Activated CD8-positive, alpha-beta memory T cell treated with anti-CD3 and anti-CD28 coated beads, Interleukin-2, amount 50 U/mL, for 1 hour (primary cell): ENCODE results near the gene CHCHD5.
"Not testable (repeated sequence)": the region's sequence is repeated elsewhere in the genome, so short reads cannot be mapped to it uniquely, and the experiment has no call there.

Experiments used
- DNase-seq: peaks from one replicate; pipeline ENCODE4 v3.0.0-alpha.2; 2020; ENCODE audit errors: extremely low read depth

The CHCHD5 gene, protein sequence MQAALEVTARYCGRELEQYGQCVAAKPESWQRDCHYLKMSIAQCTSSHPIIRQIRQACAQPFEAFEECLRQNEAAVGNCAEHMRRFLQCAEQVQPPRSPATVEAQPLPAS

DNA sequence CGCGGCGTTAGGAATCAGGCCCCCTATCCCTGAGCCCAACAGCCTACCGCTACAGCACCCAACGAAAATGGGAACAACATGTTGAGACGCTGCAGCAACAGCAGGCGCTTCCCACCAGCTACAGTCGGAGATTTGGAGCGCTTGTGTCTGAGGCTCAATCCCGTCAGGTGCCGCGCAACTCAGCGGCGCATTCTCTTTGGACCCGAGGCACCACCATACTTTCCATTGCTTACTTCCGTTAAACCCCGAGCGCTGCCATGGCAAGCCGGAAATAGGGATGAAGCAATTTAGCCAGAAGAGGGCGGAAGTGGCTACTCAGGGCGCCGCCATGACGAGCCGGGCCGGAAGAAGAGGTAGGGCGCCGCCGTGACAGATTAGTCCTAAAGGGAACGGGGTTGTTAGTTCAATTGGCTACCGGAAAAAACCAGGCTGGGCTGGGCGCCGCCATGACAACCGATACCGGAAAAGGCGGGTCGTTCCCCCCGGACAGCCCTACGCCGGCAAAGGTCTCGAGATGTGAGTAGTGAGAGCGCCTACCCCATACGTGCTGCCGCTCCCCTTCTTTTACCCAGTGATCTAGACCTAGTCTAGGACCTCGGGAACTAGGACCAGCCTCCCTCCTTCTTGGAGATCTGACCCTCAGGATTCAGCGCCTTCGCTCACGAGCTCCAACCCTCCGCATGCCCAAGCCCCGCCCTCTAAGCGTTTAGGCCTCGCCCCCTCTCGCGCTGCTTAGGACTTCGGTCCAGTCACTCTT lies at the start of gene CHCHD5:
CHCHD5 (plus strand) TSS at position 476 of the 757 bp plus-strand sequence; CDS start at position 515, 39 bp downstream.
- DNase-seq: peak; percentile 85

DNA sequence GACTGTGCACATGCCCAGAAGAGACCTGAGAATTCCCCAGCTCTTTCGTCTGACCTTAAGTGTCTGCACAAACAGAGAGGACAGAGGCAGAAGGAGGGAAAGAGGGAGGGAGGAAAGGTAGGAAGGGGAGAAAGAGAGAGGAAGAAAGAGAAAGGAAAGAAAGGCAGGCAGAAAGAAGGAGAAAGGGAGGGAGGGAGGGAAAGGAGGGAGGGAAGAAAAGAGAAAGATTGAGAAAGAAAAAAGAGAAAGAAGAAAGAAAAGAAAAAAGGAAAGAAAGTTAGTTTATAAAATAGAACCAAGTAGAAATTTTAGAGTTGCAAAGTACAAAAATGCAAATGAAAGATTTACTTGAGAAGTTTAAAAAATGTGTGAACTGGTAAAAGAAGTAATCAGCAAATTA lies 49.6 kb upstream of the CHCHD5 start:
- DNase-seq: no peak

DNA sequence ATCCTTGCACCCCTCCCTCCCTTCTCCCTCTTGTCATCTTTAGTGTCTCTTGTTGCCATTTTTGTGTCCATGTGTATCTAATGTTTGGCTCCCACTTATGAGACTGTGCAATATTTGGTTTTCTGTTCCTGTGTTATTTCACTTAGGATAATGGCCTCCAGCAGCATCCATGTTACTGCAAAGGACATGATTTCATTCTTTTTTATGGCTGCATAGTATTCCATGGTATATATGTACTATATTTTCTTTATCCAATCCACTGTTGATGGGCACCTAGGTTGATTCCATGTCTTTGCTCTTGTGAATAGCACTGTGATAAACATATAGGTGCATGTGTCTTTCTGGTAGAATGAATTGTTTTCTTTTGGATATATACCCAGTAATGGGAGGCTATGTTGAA lies 47.7 kb upstream of the CHCHD5 start:
- DNase-seq: not testable (repeated sequence)

DNA sequence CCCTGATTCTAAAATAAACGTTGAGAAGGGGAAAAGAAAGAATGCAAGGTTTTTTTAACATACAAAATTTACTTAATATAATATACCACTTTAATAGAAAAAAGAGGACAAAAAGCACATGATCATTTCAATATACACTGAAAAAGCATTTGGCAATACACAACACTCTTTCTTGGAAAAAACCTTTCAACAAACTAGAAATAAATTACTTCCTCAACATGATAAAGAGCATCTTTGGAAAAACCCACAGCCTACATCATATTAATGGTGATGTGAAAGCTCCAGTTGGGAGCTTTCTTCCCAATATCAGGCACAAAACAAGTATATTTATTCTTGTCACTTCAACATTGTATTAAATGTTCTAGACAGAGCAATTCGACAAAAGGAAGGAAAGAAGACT lies 45.1 kb upstream of the CHCHD5 start:
- no peak for DNase-seq

DNA sequence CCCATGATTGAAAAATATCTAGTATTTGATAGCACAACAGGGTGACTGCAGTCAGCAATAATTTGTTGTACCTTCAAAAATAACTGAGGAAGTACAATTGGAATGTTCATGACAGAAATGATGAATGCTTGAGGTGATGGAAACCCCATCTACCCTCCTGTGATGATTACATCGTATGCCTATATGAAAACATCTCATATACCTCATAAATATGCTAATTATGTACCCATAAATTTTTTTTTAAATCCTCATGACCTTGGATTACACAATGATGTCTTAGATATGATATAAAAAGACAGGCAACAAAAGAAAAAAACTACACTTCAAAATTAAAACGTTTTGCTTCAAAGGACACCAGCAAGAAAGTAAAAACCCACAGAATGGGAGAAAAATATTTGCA lies 43.5 kb upstream of the CHCHD5 start:
- DNase-seq: no peak

DNA sequence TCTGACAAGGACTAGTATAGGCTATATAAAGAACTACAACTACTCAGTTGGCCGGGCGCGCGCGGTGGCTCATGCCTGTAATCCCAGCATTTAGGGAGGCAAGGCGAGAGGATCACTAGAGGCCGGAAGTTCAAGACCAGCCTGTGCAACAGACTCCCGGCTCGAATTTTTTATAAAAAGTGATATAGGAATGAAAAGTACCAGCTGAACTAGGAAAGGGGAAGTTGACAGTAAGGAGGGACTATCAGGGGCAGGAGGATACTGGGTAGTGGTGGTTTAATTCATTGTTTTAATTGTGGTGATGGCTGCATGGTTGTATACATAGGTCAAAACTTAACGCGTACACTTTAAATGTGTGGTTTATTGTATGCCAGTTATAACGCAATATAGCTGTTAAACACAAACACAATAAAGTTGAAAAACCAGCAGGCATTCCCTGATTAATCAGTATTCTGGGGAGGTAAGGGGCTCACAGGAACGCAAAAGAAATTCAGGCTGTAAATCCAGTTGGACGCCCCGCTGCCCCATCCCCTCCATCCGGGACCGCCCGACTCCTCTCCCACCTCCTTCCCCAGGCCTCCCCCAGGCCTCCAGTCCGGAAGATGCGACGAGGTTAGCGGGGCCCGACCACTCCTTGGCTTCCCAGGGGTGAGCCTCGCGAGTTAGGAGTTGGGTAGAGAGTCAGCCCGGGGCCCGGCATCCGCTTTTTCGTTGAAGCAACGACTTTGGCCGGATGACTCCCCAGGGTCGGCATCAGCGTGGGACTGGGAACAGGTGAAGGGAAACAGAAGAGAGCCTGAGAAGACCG lies 42.9 kb upstream of the CHCHD5 start:
- DNase-seq: no peak

DNA sequence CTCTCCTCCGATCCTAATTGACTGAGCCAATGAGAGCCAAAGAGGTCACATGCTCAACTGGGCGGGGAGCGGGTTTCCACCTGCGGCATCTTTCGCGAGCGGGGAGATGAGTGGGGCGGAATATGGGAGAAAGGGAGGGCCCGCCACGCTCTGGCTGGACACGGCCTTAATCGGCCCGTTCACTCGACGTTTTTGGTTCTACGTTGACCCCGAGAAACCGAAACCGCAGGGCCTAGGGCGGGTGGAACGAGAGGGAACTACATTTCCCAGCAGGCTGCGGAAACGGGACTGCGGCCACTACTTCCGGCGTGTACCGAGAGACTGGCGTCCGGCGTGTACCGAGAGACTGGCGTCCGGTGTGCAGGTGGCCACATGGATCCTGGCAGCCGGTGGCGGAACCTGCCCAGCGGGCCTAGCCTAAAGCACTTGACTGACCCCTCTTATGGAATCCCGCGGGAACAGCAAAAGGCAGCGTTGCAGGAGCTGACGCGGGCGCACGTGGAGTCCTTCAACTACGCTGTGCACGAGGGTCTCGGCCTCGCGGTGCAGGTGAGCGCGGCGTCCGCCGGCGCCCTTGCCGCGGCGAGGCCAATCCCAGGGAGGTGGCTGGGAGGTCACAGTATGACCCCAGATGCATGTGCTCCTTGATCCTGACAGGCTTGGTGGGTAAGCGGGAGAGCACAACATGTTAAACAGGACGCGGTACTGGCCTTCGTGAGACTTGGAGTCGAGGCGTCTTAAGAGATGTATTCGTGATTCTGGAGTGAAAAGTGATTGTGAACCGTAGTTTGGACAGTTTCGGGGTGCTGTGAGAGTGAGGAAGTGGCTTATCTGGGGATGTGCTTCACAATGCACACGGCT lies 42.1 kb upstream of the CHCHD5 start, which contains the start of gene POLR1B:
POLR1B (plus strand) TSS at position 343 of the 861 bp plus-strand sequence; CDS start at position 373, 30 bp downstream.
- peak; percentile 36 for DNase-seq

DNA sequence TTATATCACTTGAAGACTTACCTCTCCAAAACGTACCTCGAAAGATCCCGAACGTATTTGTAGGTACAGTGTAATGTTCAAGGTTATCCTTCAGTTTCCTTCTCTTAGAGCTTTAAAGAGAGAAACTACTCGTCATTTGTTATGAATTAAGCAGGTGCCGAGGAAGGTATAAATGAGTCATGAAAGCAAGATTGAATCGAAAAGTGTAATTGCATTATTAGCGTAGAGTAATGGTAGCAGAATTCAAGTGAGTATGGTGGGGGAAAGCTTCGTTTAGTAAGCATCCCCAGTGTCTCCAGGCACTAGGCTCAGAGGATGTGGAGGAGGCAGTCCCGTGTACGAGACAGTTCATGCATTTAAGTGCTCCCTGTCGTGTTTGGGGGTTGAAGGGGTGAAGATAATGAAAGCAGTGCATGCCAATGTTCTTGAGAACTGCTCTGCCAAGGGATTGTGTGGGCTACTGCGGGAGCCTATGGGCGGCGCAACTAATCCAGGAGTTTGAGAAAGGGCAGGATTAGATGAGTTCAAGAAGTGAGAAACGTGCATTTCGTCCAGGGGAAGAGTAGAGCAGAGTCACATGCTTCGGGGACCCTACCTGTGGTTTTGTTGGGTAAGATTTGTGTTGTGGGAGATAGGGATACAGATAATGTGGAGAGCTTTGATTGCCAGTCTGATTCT lies 41.3 kb upstream of the CHCHD5 start:
- no peak for DNase-seq

DNA sequence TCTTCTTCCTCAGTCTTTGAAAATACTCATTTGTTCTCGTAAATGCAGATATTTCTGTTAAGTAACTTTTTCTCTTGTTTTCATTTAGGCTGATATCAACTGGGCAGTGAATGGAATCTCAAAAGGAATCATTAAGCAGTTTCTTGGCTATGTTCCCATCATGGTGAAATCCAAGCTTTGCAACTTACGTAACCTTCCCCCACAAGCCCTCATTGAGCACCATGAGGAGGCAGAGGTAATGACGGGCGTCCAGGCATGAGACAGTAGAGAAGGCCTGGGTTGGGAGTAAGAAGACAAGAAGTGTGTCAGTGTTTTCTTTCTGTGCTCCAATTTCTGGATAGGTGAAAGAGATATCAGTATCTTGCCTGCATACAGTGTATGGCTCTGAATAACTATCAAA lies 37.1 kb upstream of the CHCHD5 start:
- DNase-seq: no peak

DNA sequence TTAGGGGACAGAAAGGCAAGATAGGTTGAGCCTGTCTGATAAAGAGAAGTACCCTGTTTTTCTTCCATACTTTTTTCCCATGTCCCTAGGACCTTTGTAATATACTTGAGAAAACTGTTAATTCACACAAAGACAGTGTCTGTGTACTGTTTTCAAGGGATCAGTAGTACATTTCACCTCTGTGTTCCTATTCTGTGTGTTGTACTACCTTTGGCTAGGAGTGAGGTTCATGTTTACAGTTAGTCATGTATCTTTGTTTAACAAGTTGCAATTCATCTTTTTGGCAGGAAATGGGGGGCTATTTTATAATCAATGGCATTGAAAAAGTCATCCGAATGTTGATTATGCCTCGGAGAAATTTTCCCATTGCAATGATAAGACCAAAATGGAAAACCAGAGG lies 35.4 kb upstream of the CHCHD5 start:
- DNase-seq: no peak

DNA sequence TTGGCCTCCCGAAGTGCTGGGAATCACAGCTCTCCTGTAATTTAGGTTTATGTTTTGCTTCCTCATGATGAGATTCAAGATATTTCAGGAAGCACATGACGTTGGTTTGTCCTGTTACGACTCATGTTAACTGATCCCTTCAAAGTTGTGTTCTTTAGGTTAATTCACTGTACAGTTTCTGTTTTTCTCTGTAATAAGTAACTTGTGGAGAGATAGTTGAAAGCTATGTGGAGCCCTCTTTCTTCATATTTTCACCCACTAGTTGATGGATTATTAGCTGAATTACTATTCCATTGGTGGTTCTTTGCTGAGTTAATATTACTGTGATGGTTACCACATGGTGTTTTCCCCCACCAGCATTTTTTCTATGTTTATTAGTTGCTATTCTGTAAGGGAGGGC lies 18.3 kb upstream of the CHCHD5 start:
- DNase-seq: no peak

DNA sequence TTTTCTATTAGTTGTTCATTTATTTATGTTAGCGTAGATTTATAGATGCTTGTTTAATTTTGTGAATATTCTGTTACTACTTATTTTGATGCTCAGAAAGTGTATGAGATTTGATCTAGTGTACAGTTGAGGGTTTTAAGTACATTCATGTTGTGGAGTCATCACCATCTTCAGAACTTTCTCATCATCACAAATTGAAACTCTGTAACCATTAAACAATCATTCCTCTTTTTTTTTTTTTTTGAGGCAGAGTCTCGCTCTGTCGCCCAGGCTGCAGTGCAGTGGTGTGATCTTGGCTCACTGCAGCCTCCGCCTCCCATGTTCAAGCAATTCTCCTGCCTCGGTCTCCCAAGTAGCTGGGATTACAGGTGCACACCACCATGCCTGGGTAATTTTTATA lies 17.9 kb upstream of the CHCHD5 start:
- not testable (repeated sequence) for DNase-seq

DNA sequence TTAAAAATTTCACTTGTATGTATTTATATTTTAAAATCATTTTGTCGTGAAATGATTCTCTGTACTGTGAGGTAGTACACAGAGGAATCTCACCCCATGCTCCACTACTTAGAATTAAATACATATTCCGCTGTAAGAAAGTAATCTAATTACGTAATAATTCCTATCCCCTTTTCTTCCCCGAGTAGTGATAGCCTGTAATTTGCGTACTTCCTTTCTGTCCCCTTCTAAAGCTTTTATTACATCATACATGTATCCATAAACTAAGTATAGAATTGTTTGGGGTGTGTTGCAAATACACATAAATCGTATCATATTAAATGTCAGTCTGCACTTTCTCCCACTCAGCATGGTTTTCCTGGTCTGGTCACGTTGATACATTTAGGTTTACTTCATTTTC lies 12.4 kb upstream of the CHCHD5 start:
- no peak for DNase-seq

DNA sequence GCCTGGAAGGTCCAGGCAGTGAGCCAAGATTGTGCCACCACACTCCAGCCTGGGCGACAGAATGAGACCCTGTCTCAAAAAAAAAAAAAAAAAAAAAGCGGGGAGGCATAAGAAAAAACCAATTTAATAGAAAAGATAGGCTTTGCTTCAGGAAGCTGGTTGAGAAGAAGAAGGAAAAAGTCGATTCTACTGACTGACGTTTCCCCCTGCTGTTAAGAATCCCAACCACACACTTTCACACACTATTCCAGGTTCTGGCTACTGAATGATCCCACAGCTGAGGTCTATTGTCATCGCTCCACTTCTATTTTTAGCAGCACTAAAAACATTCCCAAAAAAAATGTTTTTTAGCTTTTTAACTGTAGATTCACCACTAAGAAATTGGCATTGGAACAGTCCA lies 6.7 kb upstream of the CHCHD5 start:
- no peak for DNase-seq

DNA sequence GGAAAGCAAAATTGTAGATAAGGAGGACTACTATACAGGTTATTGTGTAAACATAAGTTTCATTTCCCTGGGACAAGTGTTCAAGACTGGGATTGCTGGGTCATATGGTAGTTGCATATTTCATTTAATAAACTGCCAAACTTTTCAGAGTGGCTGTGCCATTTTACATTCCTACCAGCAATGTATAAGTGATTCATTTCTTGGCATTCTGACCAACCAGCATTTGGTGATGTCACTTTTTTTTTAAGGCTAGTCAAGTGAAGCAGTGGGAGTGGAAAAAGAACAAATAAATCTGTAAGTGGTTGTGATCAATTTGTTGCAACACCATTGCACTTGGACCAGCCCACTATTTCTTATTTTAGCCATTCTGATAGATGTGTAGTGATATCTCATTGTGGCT lies 5.2 kb upstream of the CHCHD5 start:
- DNase-seq: no peak

DNA sequence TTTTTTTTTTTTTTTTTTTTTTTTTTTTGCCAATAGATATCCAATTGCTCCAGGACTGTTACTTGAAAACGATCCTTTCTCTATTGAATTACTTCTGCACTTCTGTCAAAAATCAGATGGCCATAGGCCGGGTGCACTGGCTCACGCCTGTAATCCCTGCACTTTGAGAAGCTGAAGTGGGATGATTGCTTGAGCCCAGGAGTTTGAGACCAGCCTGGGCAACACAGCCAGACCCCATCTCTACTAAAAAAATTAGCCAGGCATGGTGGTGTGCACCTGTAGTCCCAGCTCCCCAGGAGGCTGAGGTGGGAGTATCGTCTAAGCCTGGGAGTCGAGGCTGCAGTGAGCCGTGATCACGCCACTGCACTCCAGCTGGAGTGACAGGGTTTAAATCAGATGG lies 4.3 kb upstream of the CHCHD5 start:
- DNase-seq: no peak

DNA sequence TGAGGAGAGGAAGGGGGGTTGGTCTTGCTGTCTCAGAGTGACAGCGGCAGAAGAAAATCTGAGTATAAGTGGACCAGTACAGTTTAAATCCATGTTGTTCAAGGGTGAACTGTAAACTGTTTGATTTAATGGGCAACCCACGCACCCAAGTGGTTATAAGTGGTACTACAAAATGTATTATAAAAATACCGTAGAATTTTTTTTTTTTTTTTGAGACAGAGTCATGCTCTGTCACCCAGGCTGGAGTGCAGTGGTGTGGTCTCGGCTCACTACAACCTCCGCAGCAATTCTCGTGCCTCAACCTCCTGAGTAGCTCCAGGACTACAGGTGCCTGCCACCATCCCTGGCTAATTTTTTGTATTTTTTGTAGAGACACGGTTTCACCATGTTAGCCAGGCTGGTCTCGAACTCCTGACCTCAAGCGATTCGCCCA lies 2.1 kb upstream of the CHCHD5 start:
- DNase-seq: peak; percentile 7

DNA sequence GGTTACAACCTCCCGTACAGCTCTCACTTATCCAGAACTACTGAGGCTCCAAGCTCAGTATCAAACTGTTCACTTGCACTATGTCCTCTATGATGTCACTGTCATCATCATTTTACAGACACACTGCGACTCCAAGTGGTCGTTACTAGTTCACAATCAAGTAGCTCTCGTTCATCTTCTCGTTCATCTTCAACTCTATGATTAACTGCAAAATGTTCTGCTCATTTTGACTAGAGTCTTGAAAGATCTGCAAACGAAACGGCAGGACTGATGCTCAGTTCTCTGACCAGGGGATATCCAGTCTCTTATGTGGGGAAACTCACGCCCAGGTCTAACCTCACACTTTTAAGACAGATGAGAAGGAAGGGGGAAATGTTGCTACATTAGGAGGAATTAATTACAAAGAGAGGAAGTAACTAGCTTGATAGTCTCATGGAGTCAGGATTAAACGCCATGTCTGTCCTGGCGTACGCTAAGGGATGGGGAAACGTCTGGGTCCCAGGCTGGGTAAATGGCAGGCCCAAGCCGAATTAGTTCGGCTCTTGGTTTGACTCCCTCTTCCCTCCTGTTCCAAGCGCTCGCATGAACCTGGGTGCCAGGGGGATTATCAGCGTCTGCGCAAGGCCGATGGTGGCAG lies 794 bp upstream of the CHCHD5 start:
- DNase-seq: no peak

DNA sequence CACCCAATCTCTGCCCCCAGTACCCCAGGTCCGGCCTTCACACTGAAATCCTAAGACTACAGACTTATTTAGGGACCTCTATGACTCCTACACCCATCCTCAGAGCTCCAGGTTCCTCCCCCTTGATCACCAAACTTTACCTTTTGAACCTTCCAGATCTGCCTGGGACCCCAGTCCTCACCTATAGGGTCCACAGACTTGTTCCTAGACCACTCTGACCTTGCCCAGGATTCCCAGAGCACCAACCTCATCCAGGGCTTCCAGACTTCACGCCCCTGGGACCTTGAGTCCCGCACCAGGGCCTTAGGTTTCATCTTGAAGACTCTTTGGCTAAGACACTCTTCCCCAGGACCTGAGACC lies 462 bp downstream of the CHCHD5 start:
- no peak for DNase-seq

DNA sequence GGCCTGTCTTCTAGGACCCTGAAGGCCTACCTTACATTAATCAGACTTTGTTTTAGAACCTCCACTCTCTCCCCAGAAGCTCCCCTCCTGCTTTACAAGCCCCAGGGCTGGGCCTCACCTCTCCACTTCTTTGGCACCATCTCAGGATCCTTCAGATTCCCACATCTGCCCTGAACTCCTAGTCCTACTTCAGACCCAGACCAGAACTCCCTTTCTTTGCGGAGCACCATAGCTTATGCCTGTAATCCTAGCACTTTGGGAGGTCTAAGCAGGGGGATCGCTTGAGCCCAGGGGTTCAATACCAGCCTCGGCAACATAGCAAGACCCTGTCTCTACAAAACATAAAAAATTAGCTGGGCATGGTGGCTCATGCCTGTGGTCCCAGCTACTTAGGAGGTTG lies 991 bp downstream of the CHCHD5 start:
- no peak for DNase-seq
